IPS-20b (cell line): ENCODE results near the gene MEG3.

ENCODE experiments used
- H3K27ac ChIP-seq: one replicate; pipeline ENCODE4 v1.5.1; 2013; ENCODE audit warnings: low read length
- H3K27me3 ChIP-seq: 2 replicates; pipeline ENCODE4 v1.6.1; 2013; ENCODE audit warnings: mild to moderate bottlenecking, low read length, inconsistent platforms; ENCODE audit not compliant: insufficient read depth
- H3K36me3 ChIP-seq: 2 replicates; pipeline ENCODE4 v1.6.1; 2013; ENCODE audit warnings: low read depth, mild to moderate bottlenecking, inconsistent platforms, low read length, moderate library complexity; ENCODE audit not compliant: insufficient read depth
- H3K4me1 ChIP-seq: 2 replicates; pipeline ENCODE4 v1.6.1; 2013; ENCODE audit warnings: mild to moderate bottlenecking, control low read depth, inconsistent platforms, low read length, moderate library complexity; ENCODE audit not compliant: insufficient read depth
- H3K4me3 ChIP-seq: 2 replicates; pipeline ENCODE4 v1.5.1; 2013; ENCODE audit warnings: mild to moderate bottlenecking, low read length, inconsistent platforms
- H3K9ac ChIP-seq: 2 replicates; pipeline ENCODE4 v1.6.1; 2013; ENCODE audit warnings: low read depth, mild to moderate bottlenecking, inconsistent platforms, low read length, moderate library complexity
- H3K9me3 ChIP-seq: 2 replicates; pipeline ENCODE4 v1.6.1; 2013; ENCODE audit warnings: mild to moderate bottlenecking, low read depth, low read length, inconsistent platforms; ENCODE audit not compliant: insufficient read depth

MEG3 gene

GRCh38 chr14:100804558-100805309 is 21.2 kb upstream of the MEG3 start:
- 0 out of 2 replicates have a peak overlapping the region, but pooled peaks have one; percentile 24 for H3K4me3 ChIP-seq
- no peak overlapping the region for H3K9ac ChIP-seq
- H3K9me3 ChIP-seq, result peaks cover 26% of the 10 kb centered on the region
- peaks cover 11% of the 10 kb centered on the region for H3K27me3 ChIP-seq
- no peak overlapping the region for H3K27ac ChIP-seq
- H3K4me1 ChIP-seq, result peaks cover 11% of the 10 kb centered on the region; the same call in 1 of the 2 replicates
- H3K36me3 ChIP-seq, result no peaks in the 10 kb centered on the region

- Histone ChIP-seq H3K4me1 (peaks cover 11% of the 10 kb centered on the region; the same call in 1 of the 2 replicates), H3K4me3 (no peak overlapping the region), H3K36me3 (no peaks in the 10 kb centered on the region), H3K9ac (no peak overlapping the region), H3K9me3 (peaks cover 42% of the 10 kb centered on the region), H3K27me3 (peaks cover 11% of the 10 kb centered on the region), H3K27ac (no peak overlapping the region)
Measured at GRCh38 chr14:100806386-100806785, 19.5 kb upstream of the MEG3 start.

- H3K9ac ChIP-seq, result no peak overlapping the region
- no peaks in the 10 kb centered on the region for H3K36me3 ChIP-seq
- no peak overlapping the region for H3K27ac ChIP-seq
- no peak overlapping the region for H3K4me3 ChIP-seq
- H3K27me3 ChIP-seq, result peaks cover 11% of the 10 kb centered on the region
- H3K4me1 ChIP-seq, result peaks cover 11% of the 10 kb centered on the region; the same call in 1 of the 2 replicates
- H3K9me3 ChIP-seq, result peaks cover 51% of the 10 kb centered on the region
Measured at GRCh38 chr14:100807496-100807895, 18.4 kb upstream of the MEG3 start.

GRCh38 chr14:100807979-100808734 is 17.8 kb upstream of the MEG3 start:
- H3K27me3 ChIP-seq, result peaks cover 5% of the 10 kb centered on the region; the same call in 1 of the 2 replicates
- H3K36me3 ChIP-seq, result no peaks in the 10 kb centered on the region
- H3K9ac ChIP-seq, result no peak overlapping the region
- H3K4me1 ChIP-seq, result peaks cover 11% of the 10 kb centered on the region; the same call in 1 of the 2 replicates
- H3K27ac ChIP-seq, result no peak overlapping the region
- H3K4me3 ChIP-seq, result no peak overlapping the region
- peaks cover 51% of the 10 kb centered on the region for H3K9me3 ChIP-seq

- H3K27me3 ChIP-seq, result no peaks in the 10 kb centered on the region
- H3K9ac ChIP-seq, result no peak overlapping the region
- peaks cover 51% of the 10 kb centered on the region for H3K9me3 ChIP-seq
- no peaks in the 10 kb centered on the region for H3K36me3 ChIP-seq
- H3K27ac ChIP-seq, result no peak overlapping the region
- no peak overlapping the region for H3K4me3 ChIP-seq
- H3K4me1 ChIP-seq, result peaks cover 2% of the 10 kb centered on the region; the same call in 1 of the 2 replicates
Measured at GRCh38 chr14:100810435-100810834, 15.5 kb upstream of the MEG3 start.

GRCh38 chr14:100810861-100811461 is 15.0 kb upstream of the MEG3 start:
- no peaks in the 10 kb centered on the region for H3K36me3 ChIP-seq
- no peaks in the 10 kb centered on the region for H3K27me3 ChIP-seq
- H3K9ac ChIP-seq, result no peak overlapping the region
- H3K9me3 ChIP-seq, result peaks cover 51% of the 10 kb centered on the region
- H3K27ac ChIP-seq, result no peak overlapping the region
- no peak overlapping the region for H3K4me3 ChIP-seq
- H3K4me1 ChIP-seq, result no peaks in the 10 kb centered on the region

GRCh38 chr14:100813291-100813690 is 12.6 kb upstream of the MEG3 start:
- Histone ChIP-seq H3K9me3 (peaks cover 40% of the 10 kb centered on the region), H3K27ac (no peak overlapping the region), H3K4me1 (peaks cover 5% of the 10 kb centered on the region; the same call in 1 of the 2 replicates), H3K9ac (no peak overlapping the region), H3K27me3 (no peaks in the 10 kb centered on the region), H3K36me3 (no peaks in the 10 kb centered on the region), H3K4me3 (no peak overlapping the region)

- Histone ChIP-seq H3K36me3 (no peaks in the 10 kb centered on the region), H3K27ac (no peak overlapping the region), H3K4me1 (peaks cover 5% of the 10 kb centered on the region; the same call in 1 of the 2 replicates), H3K4me3 (no peak overlapping the region), H3K9ac (no peak overlapping the region), H3K27me3 (no peaks in the 10 kb centered on the region), H3K9me3 (peaks cover 16% of the 10 kb centered on the region)
Measured at GRCh38 chr14:100815478-100816285, 10.2 kb upstream of the MEG3 start.

GRCh38 chr14:100816286-100816949 is 9.5 kb upstream of the MEG3 start:
- peaks cover 9% of the 10 kb centered on the region for H3K9me3 ChIP-seq
- no peak overlapping the region for H3K9ac ChIP-seq
- no peaks in the 10 kb centered on the region for H3K27me3 ChIP-seq
- H3K4me3 ChIP-seq, result 0 out of 2 replicates have a peak overlapping the region, but pooled peaks have one; percentile 2
- H3K36me3 ChIP-seq, result no peaks in the 10 kb centered on the region
- H3K27ac ChIP-seq, result no peak overlapping the region
- H3K4me1 ChIP-seq, result peaks cover 5% of the 10 kb centered on the region; the same call in 1 of the 2 replicates

GRCh38 chr14:100816950-100817901 is 8.7 kb upstream of the MEG3 start:
- Histone ChIP-seq H3K9ac (no peak overlapping the region), H3K27ac (no peak overlapping the region), H3K4me3 (no peak overlapping the region), H3K9me3 (peaks cover under 1% of the 10 kb centered on the region; the same call in 1 of the 2 replicates), H3K4me1 (peaks cover 5% of the 10 kb centered on the region; the same call in 1 of the 2 replicates), H3K36me3 (no peaks in the 10 kb centered on the region), H3K27me3 (no peaks in the 10 kb centered on the region)
